ENCODE results near the gene DSE.

- no peak for TF ChIP-seq TARDBP (IDR thresholded peaks at IDR 0.05)
- no peak for TF ChIP-seq FOXK2 (IDR thresholded peaks at IDR 0.05)
- TF ChIP-seq LEF1 (IDR thresholded peaks at IDR 0.05; ENCODE audit: borderline replicate concordance): no peak
- no peak for TF ChIP-seq BHLHE40 (IDR thresholded peaks at IDR 0.05; ENCODE audit: borderline replicate concordance)
- TF ChIP-seq SUZ12 (IDR thresholded peaks at IDR 0.05): no peak
- no peak for TF ChIP-seq FOXA1 (IDR thresholded peaks at IDR 0.05)
- no peak for TF ChIP-seq ZNF384 (IDR thresholded peaks at IDR 0.05)
- no peak for TF ChIP-seq SP1 (IDR thresholded peaks at IDR 0.05)
- TF ChIP-seq PKNOX1 (IDR thresholded peaks at IDR 0.05): no peak
- TF ChIP-seq ELF4 (IDR thresholded peaks at IDR 0.05): no peak
- no peak for TF ChIP-seq NFRKB (IDR thresholded peaks at IDR 0.05)
Observed at GRCh38 chr6:116385921-116386320, 15.2 kb downstream of the DSE start.
